Hypothalamus (tissue), 51 donors: ENCODE results near the gene ATP2A1.
"Not testable (repeated sequence)": the region's sequence is repeated elsewhere in the genome, so short reads cannot be mapped to it uniquely, and the experiment has no call there.

Source experiments
- DNase-seq, 51 donors: peaks; one replicate each; lab custom pipeline; 2025; lab: John Stamatoyannopoulos, UW

The ATP2A1 gene

DNA sequence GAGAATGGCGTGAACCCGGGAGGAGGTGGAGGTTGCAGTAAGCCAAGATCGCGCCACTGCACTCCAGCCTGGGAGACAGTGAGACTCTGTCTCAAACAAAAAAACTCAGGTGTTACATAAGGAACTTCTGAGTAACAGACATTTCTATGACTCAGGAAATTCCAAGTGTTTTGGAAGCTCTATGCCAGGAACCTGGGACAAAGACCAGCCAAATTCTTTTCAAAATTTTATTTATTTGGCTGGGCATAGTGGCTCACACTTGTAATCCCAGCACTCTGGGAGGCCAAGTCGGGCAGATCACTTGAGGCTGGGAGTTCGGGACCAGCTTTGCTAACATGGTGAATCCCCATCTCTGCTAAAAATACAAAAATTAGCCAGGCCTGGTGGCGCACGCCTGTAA is 19.9 kb upstream of the ATP2A1 start:
- DNase-seq, result no peak

GRCh38 chr16:28859326-28859725 is 19.0 kb upstream of the ATP2A1 start:
- no peak for DNase-seq

DNA sequence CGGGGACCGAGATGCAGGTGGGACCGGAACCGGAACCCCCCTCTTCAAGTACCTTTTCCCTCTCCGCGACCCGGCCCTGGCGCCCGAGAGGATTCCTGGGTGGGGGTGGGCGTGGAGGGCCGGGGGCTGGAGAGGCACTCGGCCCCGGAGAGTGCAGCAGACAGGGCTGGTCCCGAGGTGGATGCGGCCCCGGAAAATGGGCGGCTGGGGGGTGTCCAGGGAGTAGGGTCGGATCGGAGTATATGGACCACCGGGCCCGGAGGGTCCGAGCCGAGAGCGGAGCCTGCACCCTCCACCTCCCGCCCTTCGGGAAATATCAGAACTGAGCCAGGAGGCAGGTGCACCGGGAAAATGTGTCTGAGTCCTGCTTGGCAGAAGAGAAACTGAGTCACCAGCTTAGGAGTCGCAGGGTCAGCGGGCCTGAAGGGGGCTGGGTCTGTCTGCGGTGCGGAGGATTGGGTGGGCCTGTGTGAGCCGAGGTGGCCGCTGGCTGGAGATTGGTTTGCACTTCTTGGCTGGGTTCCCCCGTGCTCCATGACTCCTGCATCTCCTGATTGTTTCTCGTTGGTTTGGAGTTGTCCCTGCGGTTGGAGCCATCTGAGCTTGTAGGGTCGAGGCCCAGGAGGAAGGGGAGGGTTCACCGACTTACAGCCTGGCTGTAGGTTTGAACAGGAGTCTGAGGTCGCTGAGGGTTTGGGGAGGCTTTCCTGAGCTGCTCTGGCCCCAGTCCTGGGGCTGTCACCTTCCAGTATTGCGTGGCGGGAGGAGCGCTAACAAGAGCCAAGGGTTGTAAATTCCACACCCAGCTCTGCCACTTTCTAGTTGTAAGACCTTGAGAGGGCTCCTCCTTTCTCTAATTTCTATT is 14.1 kb upstream of the ATP2A1 start:
- peak in 11 of 51 donors; percentile 2 to 59 (median 48) for DNase-seq

- DNase-seq, result no peak
Measured at GRCh38 chr16:28865001-28865688, 13.1 kb upstream of the ATP2A1 start.

- DNase-seq, result no peak
Measured at GRCh38 chr16:28865722-28866453, 12.4 kb upstream of the ATP2A1 start.

DNA sequence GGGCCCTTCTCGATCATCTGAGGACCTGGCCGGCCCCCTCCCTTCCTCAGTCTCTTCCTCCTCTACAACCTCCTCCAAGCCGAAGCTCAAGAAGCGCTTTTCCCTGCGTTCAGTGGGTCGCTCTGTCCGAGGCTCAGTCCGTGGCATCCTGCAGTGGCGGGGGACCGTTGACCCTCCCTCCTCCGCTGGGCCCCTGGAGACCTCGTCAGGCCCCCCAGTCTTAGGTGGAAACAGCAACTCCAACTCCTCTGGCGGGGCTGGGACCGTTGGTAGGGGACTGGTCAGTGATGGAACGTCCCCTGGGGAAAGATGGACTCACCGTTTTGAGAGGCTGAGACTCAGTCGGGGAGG is 11.9 kb upstream of the ATP2A1 start:
- DNase-seq, result no peak

- no peak for DNase-seq
Measured at GRCh38 chr16:28867241-28867640, 11.0 kb upstream of the ATP2A1 start.

DNA sequence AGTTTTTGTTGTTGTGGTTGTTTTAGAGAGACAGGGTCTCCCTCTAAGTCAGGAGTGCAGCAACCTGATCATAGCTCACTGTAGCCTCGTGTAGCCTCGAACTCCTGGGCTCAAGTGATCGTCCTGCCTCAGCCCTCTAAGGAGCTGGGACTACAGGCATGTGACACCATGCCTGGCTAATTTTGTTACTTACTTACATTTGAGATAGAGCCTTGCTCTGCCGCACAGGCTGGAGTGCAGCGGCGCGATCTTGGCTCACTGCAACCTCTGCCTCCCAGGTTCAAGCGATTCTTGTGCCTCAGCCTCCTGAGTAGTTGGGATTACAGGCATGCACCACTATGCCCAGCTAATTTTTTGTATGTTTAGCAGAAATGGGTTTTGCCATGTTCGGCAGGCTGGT is 10.6 kb upstream of the ATP2A1 start:
- DNase-seq, result not testable (repeated sequence)

DNA sequence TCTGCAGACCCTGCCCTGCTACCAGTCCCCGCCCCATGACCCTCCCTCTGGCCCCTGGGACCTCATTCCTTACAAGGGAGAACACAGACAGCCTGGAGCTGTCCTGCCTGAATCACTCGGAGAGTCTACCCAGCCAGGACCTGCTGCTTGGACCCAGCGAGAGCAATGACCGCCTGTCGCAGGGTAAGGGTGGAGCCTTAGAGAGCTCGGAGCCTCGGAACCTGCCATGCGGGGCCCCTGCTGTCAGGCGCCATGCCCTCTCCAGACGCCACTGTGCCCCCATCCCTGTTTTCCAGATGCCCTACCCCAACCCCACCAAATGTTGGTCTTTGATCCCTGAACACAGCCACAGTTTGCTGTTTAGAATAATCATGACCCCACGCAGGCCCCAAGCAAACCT is 9.1 kb upstream of the ATP2A1 start:
- no peak for DNase-seq

GRCh38 chr16:28872952-28873351 is 5.3 kb upstream of the ATP2A1 start:
- no peak for DNase-seq

GRCh38 chr16:28873543-28874201 is 4.6 kb upstream of the ATP2A1 start:
- no peak for DNase-seq

DNA sequence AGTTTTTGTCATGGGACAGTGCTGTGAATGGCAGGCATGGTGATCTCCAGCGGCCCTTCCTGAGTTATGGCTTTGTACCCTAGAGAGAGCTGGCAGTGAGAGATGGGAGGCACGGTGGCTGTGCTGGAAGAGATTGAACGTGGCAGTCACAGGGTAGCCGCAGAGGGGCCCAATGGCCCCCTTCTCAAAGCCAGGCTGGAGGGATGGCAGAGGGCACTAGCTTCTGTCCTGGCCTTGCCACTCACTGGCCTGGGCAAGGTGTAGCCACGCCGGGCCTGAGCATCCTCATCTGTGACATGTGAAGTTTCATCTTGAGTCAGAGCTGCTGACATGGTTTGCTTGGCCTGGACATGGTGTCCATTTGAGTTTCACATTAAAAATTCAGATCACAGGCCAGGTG is 3.9 kb upstream of the ATP2A1 start:
- no peak for DNase-seq

GRCh38 chr16:28875134-28876018 is 2.9 kb upstream of the ATP2A1 start:
- DNase-seq, result no peak

GRCh38 chr16:28876019-28876659 is 2.1 kb upstream of the ATP2A1 start:
- DNase-seq, result no peak

- no peak for DNase-seq
Measured at GRCh38 chr16:28876973-28877654, 1.2 kb upstream of the ATP2A1 start.

GRCh38 chr16:28877655-28878000 is 660 bp upstream of the ATP2A1 start:
- no peak for DNase-seq

- DNase-seq, result peak in 2 of 51 donors; percentile 38 to 56
Measured at GRCh38 chr16:28879261-28879840, 1.1 kb downstream of the ATP2A1 start.

- DNase-seq, result peak; percentile 26 to 90 (median 76)
Measured at GRCh38 chr16:28879841-28880588, 1.7 kb downstream of the ATP2A1 start.
